ENCODE results near the gene KIN. TPM values are rescaled to one million over a fixed set of nuclear protein-coding genes. Genes with fewer than 3 reads are reported as not detected.

Gene KIN
- total RNA-seq, 6 experiments from 2014 or later: 2.3 to 4.3 (median 3.4) TPM

GRCh38 chr10:7703140-7703539, 84.7 kb downstream of the KIN start, which contains the start of gene ITIH2:
Gene ITIH2 (plus strand): TSS chr10:7703316. CDS start chr10:7703435, 119 bp downstream.
- 30% methylated on average over 4 of the region's 4 CpGs for WGBS (ENCODE audit: insufficient coverage, low coverage, low lambda C conversion rate, missing lambda C conversion rate)
- Histone ChIP-seq H3K27ac (peak within 1 kb of the TSS; percentile 51 to 87 (median 61)), H3K27me3 (no peaks in the 10 kb centered on the region), H3K4me1 (peaks cover 0 to 55% (median 10%) of the 10 kb centered on the region in 4 donors), H3K9me3 (no peaks in the 10 kb centered on the region), H3K4me3 (peak within 1 kb of the TSS; percentile 36 to 62 (median 53)), H3K36me3 (no peaks in the 10 kb centered on the region)
- no peak for TF ChIP-seq CTCF (IDR thresholded peaks at IDR 0.05)
- peak; percentile 27 for TF ChIP-seq POLR2A (IDR thresholded peaks at IDR 0.05)
- intact Hi-C loops (cut with DNase I): no loop called here
- peak; percentile 41 to 66 (median 62) for ATAC-seq
- no peak for DNase-seq

GRCh38 chr10:7702288-7702812, 85.4 kb downstream of the KIN start:
- intact Hi-C loops (cut with DNase I): no loop called here
- no peaks in the 10 kb centered on the region for H3K27me3 ChIP-seq
- H3K4me1 ChIP-seq: peaks cover 0 to 55% (median 12%) of the 10 kb centered on the region in 4 donors
- peak overlapping the region in 2 of 3 donors; percentile 53 to 62 for H3K4me3 ChIP-seq
- ATAC-seq: peak in 3 of 4 donors; percentile 8 to 19 (median 9)
- WGBS (ENCODE audit: insufficient coverage, low coverage, low lambda C conversion rate, missing lambda C conversion rate): 38% methylated on average over 2 of the region's 4 CpGs
- H3K9me3 ChIP-seq: no peaks in the 10 kb centered on the region
- no peak for DNase-seq
- TF ChIP-seq CTCF (IDR thresholded peaks at IDR 0.05): no peak
- no peaks in the 10 kb centered on the region for H3K36me3 ChIP-seq
- peak overlapping the region in 1 of 3 donors; percentile 87 for H3K27ac ChIP-seq

- Histone ChIP-seq H3K4me3 (no peak overlapping the region), H3K27me3 (no peaks in the 10 kb centered on the region), H3K36me3 (no peaks in the 10 kb centered on the region), H3K27ac (peak overlapping the region; percentile 8 to 87 (median 17)), H3K9me3 (no peaks in the 10 kb centered on the region), H3K4me1 (peaks cover 0 to 55% (median 17%) of the 10 kb centered on the region in 4 donors)
- peak in 1 of 4 donors; percentile 8 for ATAC-seq
- no peak for TF ChIP-seq CTCF (IDR thresholded peaks at IDR 0.05)
- no peak for TF ChIP-seq POLR2A (IDR thresholded peaks at IDR 0.05)
- DNase-seq: no peak
- WGBS (ENCODE audit: insufficient coverage, low coverage, low lambda C conversion rate, missing lambda C conversion rate): 55% methylated on average over 5 of the region's 8 CpGs
- intact Hi-C loops (cut with DNase I): no loop called here
These were observed 86.5 kb downstream of the KIN start for GRCh38 chr10:7701158-7701742.

Other genes starting within 250 kb of the KIN start
- gene ITIH5, start 121.0 kb downstream of the KIN start, total RNA-seq: under 1 TPM; 0.20 to 0.62 (median 0.48) TPM
- gene ITIH2, start 84.7 kb downstream of the KIN start, total RNA-seq: 1,000 to 10,000 TPM in 1 of 6 experiments, 100 to 1,000 TPM in 5; 399 to 1,113 (median 694) TPM
- 100 to 1,000 TPM; 177 to 376 (median 210) TPM for gene ATP5F1C, start 184 bp upstream of the KIN start, total RNA-seq
- 1 to 10 TPM; 1.9 to 3.5 (median 3.0) TPM for gene TAF3, start 30.5 kb upstream of the KIN start, total RNA-seq

All from right lobe of liver (tissue), 6 donors.